Ascending aorta (tissue), 2 donors: ENCODE data around the gene MIDN. TPM values are rescaled to one million over a fixed set of nuclear protein-coding genes. Genes with fewer than 3 reads are reported as not detected.

Source experiments
- DNase-seq, 2 donors: peaks; one replicate each; pipeline ENCODE4 v3.0.0-alpha.2; 2019; ENCODE audit warnings: low spot score in 2 of 2
- H3K27ac ChIP-seq, 2 donors: fragments of 200-600 bp; sonication (generic); one replicate each; pipeline ENCODE4 v1.5.1; 2016 to 2017; ENCODE audit warnings: mild to moderate bottlenecking in 1 of 2
- H3K27me3 ChIP-seq: fragments of 200-600 bp; sonication (generic); one replicate; pipeline ENCODE4 v1.5.1; 2017
- H3K36me3 ChIP-seq, 2 donors: fragments of 200-600 bp; sonication (generic); one replicate each; pipeline ENCODE4 v1.5.1; 2016
- H3K4me1 ChIP-seq, 2 donors: fragments of 200-600 bp; sonication (generic); one replicate each; pipeline ENCODE4 v1.5.1; 2016 to 2017; ENCODE audit warnings: mild to moderate bottlenecking in 1 of 2
- H3K4me3 ChIP-seq, 2 donors: fragments of 200-600 bp; sonication (generic); one replicate each; pipeline ENCODE4 v1.5.1; 2016 to 2017; ENCODE audit warnings: mild to moderate bottlenecking in 1 of 2
- H3K9me3 ChIP-seq, 2 donors: fragments of 200-600 bp; sonication (generic); one replicate each; pipeline ENCODE4 v1.5.1; 2016
- CTCF ChIP-seq, 3 experiments: fragments of 200-600 bp in 2 of 3; fragments of 450-650 bp in 1 of 3; sonication (generic) in 2 of 3; IDR thresholded peaks; one replicate each; pipeline ENCODE4 v1.5.1; 2016 to 2019; ENCODE audit warnings: antibody characterized with exemption in 3 of 3, mild to moderate bottlenecking in 1 of 3, moderate library complexity in 1 of 3
- intact Hi-C: fragments of 100-400 bp; cut with DNase I; formaldehyde crosslinking; loops from one replicate; pipeline ENCODE4 v1.15.1; 2023
- total RNA-seq: library from RNA; depleted of rRNA; stranded (reverse); fragments of >200 nt; gene quantifications from one replicate; pipeline ENCODE4 v1.1.0, GENCODE V29; 2016

Gene MIDN
- total RNA-seq, 1 donor from 2014 or later, result 307 TPM

GRCh38 chr19:1223018-1223855 lies 25.1 kb upstream of the MIDN start:
- Histone ChIP-seq H3K4me1 (peaks cover 6 to 18% of the 10 kb centered on the region in 2 donors), H3K27me3 (no peaks in the 10 kb centered on the region), H3K4me3 (no peak overlapping the region), H3K36me3 (peaks cover 68 to 77% of the 10 kb centered on the region in 2 donors), H3K27ac (no peak overlapping the region), H3K9me3 (no peaks in the 10 kb centered on the region)
- no peak for DNase-seq
- peak in 2 of 3 experiments; percentile 27 to 32 for TF ChIP-seq CTCF (IDR thresholded peaks at IDR 0.05)
- intact Hi-C loops, result no loop called here

GRCh38 chr19:1224047-1224825 lies 24.1 kb upstream of the MIDN start:
- peaks cover 6 to 15% of the 10 kb centered on the region in 2 donors for H3K4me1 ChIP-seq

GRCh38 chr19:1224847-1225246 lies 23.5 kb upstream of the MIDN start:
- Histone ChIP-seq H3K27ac (no peak overlapping the region), H3K36me3 (peaks cover 67 to 76% of the 10 kb centered on the region in 2 donors), H3K4me3 (no peak overlapping the region), H3K9me3 (no peaks in the 10 kb centered on the region), H3K4me1 (peaks cover 6 to 15% of the 10 kb centered on the region in 2 donors), H3K27me3 (no peaks in the 10 kb centered on the region)
- no peak for TF ChIP-seq CTCF (IDR thresholded peaks at IDR 0.05)
- intact Hi-C loops, result no loop called here
- DNase-seq, result no peak

More at GRCh38 chr19:1224047-1224825, 24.1 kb upstream of the MIDN start:
- Histone ChIP-seq H3K36me3 (peaks cover 68 to 77% of the 10 kb centered on the region in 2 donors), H3K27ac (no peak overlapping the region), H3K27me3 (no peaks in the 10 kb centered on the region), H3K4me3 (no peak overlapping the region), H3K9me3 (no peaks in the 10 kb centered on the region)
- TF ChIP-seq CTCF (IDR thresholded peaks at IDR 0.05), result no peak
- intact Hi-C loops, result no loop called here
- no peak for DNase-seq

- Histone ChIP-seq H3K4me3 (no peak overlapping the region), H3K9me3 (no peaks in the 10 kb centered on the region), H3K27ac (no peak overlapping the region), H3K4me1 (peaks cover 6 to 13% of the 10 kb centered on the region in 2 donors), H3K27me3 (no peaks in the 10 kb centered on the region), H3K36me3 (peaks cover 59 to 68% of the 10 kb centered on the region in 2 donors)
- no peak for DNase-seq
- no peak for TF ChIP-seq CTCF (IDR thresholded peaks at IDR 0.05)
- intact Hi-C loops, result no loop called here
Observed at GRCh38 chr19:1225440-1226226, 22.8 kb upstream of the MIDN start.

- TF ChIP-seq CTCF (IDR thresholded peaks at IDR 0.05), result no peak
- peaks cover 54 to 63% of the 10 kb centered on the region in 2 donors for H3K36me3 ChIP-seq
- no peaks in the 10 kb centered on the region for H3K9me3 ChIP-seq
- H3K4me3 ChIP-seq, result no peak overlapping the region
- intact Hi-C loops, result no loop called here
- H3K27ac ChIP-seq, result no peak overlapping the region
- H3K4me1 ChIP-seq, result peaks cover 6 to 13% of the 10 kb centered on the region in 2 donors
- DNase-seq, result no peak
- no peaks in the 10 kb centered on the region for H3K27me3 ChIP-seq
Observed at GRCh38 chr19:1226227-1226518, 22.2 kb upstream of the MIDN start.
